ELR (cell line): ENCODE results near the gene KCNK1.

ENCODE experiments used
- DNase-seq: peaks from one replicate; pipeline ENCODE4 v3.0.0-alpha.2; 2015; ENCODE audit warnings: low read depth

Gene KCNK1

DNA sequence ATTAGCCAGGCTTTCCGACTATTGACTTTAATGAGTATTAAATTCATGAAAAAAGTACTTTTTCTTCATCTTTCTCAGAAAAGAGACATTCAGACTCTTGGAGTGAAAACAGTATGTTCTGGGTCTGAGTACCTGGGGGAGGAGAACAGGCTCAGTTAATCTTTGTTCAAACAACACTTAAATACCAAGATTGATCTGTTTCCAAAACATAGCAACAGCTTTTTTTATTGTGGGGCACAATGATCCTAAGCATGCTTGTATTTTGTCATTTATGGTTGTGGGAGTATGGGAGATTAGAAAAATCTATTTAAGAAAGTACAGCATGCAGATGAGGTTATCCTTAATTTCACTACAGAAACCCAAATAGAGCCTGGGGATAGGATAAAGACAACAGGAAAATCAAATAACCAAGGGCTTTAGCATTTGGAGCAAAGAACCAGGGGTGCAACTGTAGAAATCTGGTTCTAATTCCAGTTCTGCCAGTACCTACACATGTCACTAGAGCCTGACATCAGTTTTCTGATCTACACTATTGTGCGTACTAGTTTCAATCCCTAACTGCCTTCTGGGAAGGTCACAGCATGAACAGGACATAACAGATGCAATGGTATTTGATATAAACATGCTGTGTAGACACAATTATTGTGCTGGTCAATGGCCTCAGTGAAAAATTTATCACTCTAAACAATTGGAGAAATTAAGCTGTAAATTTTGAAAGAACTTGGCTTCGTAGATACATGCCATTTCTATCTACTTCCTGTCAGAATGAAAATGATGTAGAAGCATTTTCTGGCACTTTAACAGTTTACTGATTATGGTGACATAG is 91.2 kb downstream of the KCNK1 start:
- no peak for DNase-seq

DNA sequence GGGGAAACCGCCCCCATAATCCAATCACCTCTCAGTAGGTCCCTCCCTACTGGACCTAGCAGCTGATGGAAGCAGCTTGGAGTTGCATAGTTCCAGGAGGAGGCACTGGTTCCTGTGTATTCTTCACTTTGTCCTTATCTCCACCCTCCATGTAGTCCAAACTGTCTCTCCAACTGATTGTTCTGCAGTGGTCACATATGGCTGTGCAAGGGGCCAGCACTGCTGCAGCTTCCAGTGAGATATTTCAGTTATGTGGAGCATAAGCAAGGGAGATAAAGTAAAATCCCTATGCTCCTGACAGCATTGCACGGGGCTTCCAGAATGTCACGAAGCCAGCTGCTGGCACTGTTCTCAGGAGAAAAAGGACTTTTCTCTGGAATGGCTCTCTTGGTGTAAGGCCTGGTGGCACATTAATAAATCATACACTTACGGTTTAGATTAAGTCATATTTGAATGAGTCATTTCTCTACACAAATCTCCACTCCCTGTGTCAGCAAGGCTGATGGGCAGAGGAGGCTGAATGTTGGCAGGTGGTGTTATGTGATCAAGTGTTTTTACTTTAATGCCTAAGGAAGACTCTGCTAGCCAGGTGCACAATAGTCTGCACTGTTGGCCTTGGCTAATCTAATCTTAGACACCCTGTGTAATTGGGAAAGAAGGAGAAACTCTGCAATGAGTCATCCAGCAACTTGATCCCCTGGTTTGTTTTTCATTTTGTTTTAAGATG is 93.4 kb downstream of the KCNK1 start:
- DNase-seq: peak; percentile 16

DNA sequence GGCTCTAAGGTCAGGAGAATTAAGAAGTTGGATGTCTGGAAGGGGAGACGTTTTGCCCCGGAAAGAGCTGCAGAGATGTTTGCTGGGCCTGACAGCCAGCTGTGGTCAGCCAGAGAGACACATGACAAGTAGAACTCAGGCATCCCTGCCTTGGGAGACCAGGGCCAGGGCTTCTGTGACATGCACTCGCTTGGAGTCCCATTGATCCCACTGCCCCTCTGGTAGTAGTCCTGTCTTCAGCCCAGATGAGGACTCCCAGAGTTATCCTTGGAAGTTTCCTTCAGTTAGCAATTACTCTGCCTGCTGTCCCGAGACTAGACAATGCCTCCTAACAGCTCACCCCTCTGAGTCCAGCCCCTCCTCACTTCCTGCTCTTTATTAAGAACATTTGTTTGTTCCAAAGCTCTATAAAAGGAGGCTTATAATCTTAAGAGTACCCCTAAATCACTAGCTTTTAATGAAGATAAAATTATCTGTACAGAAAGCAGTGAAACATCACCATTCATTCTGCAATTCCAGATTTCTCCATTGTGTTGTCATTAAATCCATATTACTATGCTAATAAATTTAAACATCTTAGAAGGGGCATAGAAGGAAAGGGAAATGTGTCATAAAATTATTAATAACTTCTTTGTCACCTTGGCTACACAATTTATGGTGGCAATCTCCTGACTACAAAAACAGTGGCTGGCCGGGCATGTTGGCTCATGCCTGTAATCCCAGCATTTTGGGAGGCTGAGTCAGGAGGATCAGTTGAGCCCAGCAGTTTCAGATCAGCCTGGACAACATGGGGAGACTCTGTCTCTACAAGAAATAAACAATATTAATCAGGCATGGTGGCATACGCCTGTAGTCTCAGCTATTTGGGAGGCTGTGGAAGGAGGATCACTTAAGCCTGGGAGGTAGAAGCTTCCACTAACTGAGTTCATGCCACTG is 94.2 kb downstream of the KCNK1 start:
- DNase-seq: no peak

DNA sequence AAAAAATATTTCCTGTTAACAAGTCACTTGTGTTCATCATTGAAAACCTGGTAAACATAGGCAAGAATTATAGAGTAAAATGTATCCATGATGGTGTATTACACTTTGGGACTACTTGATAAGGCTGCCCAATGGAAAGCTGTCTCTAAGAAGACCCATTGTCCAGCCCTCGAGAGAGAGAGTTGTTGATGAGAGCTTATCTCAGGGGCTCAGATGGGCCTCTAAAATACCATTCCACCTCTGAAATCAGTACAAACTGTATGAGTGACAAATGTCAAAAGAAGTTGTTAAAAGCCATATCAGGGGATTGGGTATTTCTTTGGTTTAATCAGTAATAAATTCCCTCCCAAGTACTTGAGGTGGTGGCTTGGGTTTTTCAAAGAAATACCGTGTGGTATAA is 96.1 kb downstream of the KCNK1 start:
- no peak for DNase-seq

DNA sequence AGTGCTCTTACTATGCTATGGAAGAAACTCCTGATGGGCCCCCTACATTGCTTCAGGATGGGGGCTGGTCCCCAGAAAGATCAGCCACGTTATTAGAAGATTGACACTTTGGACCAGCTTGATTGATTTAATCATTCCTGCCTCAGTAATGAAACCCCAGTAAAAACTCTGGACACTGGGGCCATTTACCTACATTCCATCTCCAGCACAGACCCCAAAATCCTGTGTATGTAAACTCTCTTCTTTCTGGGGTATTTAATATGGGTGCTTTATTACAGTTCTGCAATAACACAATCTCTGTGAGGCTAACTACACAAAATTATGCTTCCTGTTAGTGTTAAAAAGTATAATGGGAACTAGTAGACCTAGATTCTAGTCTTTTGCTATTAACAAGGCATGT is 96.6 kb downstream of the KCNK1 start:
- DNase-seq: no peak

DNA sequence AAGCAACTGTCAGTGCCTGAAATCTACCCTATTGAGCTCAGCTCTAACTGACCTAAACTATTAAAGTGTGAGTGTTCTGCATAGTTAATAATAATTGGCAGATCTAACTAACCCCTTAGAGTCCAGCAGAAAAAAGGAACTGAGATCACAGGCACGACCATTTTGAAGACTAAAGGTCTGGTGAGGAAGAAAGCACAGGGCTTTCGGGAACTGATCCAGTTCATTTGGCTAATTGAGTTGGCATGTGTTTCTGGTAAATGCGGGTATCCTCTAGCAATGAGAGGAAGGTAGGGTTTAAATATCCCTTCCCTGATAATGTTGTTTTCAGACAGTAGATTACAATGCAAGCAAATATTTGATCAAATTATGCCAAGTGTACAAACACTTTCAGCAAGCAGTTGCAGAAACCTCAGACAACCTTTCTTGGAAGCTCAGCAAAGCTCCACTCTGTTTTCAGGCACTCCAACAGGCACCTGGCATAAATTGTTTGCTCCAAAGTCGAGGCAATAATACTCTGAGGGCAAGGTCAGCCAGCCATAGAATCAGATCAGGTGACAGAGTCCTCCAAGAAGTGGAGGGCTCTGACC is 100.8 kb downstream of the KCNK1 start:
- no peak for DNase-seq

DNA sequence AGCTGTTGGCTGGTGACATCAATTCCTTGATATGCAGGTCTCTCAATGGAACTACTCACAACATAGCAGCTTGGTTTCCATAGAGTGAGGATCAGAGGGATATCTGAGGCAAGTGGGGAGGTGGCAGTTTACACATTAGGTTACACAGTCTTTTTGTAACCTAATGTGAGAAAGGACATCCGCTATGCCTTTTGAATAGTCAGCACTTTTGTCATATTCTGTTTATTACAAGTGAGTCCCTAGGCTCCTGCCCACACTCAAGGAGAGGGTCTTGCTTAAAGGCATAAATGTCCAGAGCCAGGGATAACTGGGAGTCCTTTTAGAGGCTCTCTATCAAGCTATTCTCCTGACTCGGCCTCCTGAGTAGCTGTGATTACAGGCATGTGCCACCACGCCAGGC is 104.2 kb downstream of the KCNK1 start:
- no peak for DNase-seq

DNA sequence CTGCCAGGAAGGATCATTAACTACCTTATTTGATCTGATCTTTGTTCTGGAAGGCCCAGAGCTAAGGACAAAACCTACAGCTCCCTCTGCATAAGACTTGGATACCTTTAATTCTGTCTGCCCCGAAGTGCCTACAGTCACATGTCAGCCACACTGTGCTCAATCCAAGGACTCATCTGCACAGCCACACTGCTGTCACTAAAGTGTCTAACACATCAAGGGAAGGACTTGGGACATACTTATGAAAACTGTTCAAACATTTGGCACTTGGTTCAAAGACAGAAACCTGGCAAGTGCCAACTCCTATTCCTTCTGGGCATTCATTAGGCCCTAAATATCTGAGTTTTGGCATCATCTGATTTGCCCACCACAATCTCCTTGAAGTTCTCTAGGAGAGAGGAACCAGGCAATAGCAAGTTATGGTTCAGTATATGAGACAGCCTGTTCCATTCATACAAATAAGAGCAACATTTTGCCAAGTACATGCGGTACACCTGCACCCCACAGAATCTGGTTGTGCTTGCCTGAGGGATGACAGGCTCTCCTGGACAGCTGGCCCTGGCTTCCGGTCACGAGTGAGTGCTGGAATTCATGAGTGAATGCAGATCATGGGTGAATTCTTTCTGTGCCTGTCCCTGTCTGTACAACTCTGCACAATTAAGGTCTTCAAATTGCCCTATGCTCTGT is 105.9 kb downstream of the KCNK1 start:
- DNase-seq: no peak

DNA sequence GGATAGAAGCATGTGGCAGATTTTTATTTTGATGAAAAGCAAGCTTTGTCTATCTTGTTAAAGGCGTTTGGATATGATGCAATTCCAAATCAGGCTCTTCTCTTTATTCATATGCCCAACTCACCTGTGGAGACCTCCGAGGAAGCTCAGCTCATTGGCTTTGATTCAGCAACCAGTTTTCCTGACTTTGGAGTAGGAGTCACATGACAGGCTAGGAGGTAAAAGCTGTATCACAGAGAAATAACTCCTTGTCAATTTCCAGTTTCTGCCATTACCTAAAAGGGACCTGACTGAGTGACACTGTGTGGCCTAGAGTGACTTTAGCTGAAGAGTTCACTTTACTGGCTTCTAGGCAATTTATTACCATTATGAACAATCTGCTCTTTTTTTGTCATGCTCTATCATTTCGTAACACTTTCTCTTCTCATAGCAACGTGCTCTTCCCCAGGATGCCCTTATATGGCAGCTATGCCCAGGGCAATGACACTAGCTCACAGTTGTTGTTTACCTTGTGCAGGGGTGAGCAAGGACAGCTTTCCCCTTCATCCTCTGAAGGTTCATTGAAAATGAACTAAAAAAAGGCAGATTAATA is 107.2 kb downstream of the KCNK1 start:
- DNase-seq: no peak
